ENCODE measurements around the gene PTCH1.

DNA sequence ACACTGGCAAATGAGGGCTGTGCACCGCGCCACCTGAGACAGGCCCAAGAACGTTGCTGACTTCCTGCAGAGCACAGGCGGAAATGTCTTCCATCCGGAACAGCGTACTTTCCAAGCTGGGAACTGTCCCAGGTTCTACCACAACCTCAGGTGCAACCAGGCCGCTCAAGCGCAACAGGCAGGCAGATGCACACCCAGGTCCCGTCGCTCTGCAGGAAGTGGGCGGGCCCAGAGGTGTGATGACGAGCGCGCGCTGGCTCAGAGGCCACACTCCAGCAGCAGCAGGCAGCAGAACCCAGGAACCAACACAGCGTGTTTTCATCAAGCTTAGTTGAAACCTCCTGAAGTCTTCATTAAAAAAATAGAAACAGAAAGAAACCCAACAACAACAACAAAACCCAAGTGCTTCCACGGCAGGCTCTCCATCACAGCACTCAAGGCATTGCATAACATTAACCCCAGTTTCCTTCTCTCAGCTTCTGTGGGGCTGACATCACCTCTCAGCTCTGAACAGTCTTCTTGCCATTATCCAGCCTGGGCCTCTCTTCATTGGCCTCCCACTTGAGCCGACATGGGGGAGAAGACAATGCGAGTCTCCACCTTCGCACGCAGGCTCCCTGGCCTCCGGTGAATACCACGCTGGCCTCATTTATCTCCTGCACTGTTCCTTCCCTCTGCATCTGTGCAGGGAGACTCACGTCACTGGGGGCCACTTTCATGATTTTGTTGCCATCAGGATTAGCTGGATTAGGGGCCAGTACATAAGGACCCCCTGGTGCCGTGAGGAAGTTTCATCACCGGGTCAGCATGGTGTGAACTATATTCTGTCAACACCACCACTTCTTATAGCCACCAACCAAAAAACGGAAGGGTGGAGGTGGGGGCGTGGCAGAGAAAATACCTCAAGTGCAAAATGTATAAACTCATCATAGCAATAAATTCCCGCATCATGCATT is 22.1 kb downstream of the PTCH1 start:
- TF ChIP-seq POLR2AphosphoS5 (IDR thresholded peaks at IDR 0.05; ENCODE audit: low read depth) (no peak), ZNF331 (CRISPR knock-in tag; IDR thresholded peaks at IDR 0.05; ENCODE audit: low read depth) (no peak), EZH2 (IDR thresholded peaks at IDR 0.05; ENCODE audit: low read depth, unreplicated experiment) (no peak), ZNF114 (CRISPR knock-in tag; IDR thresholded peaks at IDR 0.05) (no peak)
- TF ChIP-seq, protein P1, sequence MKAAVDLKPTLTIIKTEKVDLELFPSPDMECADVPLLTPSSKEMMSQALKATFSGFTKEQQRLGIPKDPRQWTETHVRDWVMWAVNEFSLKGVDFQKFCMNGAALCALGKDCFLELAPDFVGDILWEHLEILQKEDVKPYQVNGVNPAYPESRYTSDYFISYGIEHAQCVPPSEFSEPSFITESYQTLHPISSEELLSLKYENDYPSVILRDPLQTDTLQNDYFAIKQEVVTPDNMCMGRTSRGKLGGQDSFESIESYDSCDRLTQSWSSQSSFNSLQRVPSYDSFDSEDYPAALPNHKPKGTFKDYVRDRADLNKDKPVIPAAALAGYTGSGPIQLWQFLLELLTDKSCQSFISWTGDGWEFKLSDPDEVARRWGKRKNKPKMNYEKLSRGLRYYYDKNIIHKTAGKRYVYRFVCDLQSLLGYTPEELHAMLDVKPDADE (IDR thresholded peaks at IDR 0.05) = no peak
- TF ChIP-seq, protein P2, sequence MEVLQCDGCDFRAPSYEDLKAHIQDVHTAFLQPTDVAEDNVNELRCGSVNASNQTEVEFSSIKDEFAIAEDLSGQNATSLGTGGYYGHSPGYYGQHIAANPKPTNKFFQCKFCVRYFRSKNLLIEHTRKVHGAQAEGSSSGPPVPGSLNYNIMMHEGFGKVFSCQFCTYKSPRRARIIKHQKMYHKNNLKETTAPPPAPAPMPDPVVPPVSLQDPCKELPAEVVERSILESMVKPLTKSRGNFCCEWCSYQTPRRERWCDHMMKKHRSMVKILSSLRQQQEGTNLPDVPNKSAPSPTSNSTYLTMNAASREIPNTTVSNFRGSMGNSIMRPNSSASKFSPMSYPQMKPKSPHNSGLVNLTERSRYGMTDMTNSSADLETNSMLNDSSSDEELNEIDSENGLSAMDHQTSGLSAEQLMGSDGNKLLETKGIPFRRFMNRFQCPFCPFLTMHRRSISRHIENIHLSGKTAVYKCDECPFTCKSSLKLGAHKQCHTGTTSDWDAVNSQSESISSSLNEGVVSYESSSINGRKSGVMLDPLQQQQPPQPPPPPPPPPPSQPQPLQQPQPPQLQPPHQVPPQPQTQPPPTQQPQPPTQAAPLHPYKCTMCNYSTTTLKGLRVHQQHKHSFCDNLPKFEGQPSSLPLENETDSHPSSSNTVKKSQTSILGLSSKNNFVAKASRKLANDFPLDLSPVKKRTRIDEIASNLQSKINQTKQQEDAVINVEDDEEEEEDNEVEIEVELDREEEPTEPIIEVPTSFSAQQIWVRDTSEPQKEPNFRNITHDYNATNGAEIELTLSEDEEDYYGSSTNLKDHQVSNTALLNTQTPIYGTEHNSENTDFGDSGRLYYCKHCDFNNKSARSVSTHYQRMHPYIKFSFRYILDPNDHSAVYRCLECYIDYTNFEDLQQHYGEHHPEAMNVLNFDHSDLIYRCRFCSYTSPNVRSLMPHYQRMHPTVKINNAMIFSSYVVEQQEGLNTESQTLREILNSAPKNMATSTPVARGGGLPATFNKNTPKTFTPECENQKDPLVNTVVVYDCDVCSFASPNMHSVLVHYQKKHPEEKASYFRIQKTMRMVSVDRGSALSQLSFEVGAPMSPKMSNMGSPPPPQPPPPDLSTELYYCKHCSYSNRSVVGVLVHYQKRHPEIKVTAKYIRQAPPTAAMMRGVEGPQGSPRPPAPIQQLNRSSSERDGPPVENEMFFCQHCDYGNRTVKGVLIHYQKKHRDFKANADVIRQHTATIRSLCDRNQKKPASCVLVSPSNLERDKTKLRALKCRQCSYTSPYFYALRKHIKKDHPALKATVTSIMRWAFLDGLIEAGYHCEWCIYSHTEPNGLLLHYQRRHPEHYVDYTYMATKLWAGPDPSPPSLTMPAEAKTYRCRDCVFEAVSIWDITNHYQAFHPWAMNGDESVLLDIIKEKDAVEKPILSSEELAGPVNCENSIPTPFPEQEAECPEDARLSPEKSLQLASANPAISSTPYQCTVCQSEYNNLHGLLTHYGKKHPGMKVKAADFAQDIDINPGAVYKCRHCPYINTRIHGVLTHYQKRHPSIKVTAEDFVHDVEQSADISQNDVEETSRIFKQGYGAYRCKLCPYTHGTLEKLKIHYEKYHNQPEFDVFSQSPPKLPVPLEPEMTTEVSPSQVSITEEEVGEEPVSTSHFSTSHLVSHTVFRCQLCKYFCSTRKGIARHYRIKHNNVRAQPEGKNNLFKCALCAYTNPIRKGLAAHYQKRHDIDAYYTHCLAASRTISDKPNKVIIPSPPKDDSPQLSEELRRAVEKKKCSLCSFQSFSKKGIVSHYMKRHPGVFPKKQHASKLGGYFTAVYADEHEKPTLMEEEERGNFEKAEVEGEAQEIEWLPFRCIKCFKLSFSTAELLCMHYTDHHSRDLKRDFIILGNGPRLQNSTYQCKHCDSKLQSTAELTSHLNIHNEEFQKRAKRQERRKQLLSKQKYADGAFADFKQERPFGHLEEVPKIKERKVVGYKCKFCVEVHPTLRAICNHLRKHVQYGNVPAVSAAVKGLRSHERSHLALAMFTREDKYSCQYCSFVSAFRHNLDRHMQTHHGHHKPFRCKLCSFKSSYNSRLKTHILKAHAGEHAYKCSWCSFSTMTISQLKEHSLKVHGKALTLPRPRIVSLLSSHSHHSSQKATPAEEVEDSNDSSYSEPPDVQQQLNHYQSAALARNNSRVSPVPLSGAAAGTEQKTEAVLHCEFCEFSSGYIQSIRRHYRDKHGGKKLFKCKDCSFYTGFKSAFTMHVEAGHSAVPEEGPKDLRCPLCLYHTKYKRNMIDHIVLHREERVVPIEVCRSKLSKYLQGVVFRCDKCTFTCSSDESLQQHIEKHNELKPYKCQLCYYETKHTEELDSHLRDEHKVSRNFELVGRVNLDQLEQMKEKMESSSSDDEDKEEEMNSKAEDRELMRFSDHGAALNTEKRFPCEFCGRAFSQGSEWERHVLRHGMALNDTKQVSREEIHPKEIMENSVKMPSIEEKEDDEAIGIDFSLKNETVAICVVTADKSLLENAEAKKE (CRISPR knock-in tag; IDR thresholded peaks at IDR 0.05) = no peak
- TF ChIP-seq, protein P3, sequence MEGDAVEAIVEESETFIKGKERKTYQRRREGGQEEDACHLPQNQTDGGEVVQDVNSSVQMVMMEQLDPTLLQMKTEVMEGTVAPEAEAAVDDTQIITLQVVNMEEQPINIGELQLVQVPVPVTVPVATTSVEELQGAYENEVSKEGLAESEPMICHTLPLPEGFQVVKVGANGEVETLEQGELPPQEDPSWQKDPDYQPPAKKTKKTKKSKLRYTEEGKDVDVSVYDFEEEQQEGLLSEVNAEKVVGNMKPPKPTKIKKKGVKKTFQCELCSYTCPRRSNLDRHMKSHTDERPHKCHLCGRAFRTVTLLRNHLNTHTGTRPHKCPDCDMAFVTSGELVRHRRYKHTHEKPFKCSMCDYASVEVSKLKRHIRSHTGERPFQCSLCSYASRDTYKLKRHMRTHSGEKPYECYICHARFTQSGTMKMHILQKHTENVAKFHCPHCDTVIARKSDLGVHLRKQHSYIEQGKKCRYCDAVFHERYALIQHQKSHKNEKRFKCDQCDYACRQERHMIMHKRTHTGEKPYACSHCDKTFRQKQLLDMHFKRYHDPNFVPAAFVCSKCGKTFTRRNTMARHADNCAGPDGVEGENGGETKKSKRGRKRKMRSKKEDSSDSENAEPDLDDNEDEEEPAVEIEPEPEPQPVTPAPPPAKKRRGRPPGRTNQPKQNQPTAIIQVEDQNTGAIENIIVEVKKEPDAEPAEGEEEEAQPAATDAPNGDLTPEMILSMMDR (conservative IDR thresholded peaks at IDR 0.05; ENCODE audit: low read depth in 2 of 2) = no peak

Data from GM23338 (cell line).